Panc1 (cell line): Measurements from ENCODE around the gene KCNA10.

Experiments used
- POLR2AphosphoS5 ChIP-seq: IDR thresholded peaks from 2 replicates; pipeline ENCODE4 v1.6.1; 2012; ENCODE audit warnings: mild to moderate bottlenecking, low read depth, low read length, moderate library complexity
- SIN3A ChIP-seq: IDR thresholded peaks from 2 replicates; pipeline ENCODE4 v1.6.1; 2012; ENCODE audit warnings: low read depth, mild to moderate bottlenecking, low read length, moderate library complexity, borderline replicate concordance; ENCODE audit not compliant: insufficient read depth
- TCF7L2 ChIP-seq: IDR thresholded peaks from 2 replicates; pipeline ENCODE4 v1.6.1; 2011; ENCODE audit warnings: mild to moderate bottlenecking, low read depth, low read length, inconsistent platforms
- TF ChIP-seq, protein P1 (sequence below): fragments of 450-650 bp; IDR thresholded peaks from 2 replicates; pipeline ENCODE4 v1.5.1; 2017; ENCODE audit warnings: mild to moderate bottlenecking
- TF ChIP-seq, protein P2 (sequence below), 2 experiments: IDR thresholded peaks; 2 replicates each; pipeline ENCODE4 v1.6.1; 2011 to 2012; ENCODE audit warnings: low read depth in 2 of 2, control low read depth in 1 of 2, low read length in 1 of 2, mild to moderate bottlenecking in 1 of 2, moderate library complexity in 1 of 2; ENCODE audit not compliant: insufficient read depth in 1 of 2

DNA sequence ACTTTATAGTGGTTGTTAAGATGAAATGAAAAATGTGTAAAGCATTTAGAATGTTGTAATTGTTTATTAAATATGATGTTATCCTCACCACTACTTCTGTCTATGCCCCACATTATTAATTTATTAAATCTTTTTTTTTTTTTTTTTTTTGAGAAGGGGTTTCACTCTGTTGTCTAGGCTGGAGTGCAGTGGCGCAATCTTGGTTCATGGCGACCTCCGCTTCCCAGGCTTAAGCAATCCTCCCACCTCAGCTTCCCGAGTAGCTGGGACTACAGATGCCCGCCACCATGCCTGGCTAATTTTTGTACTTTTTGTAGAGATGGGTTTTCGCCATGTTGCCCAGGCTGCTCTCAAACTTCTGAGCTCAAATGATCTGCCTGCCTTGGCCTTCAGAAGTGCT is 7.5 kb downstream of the KCNA10 start:
- TF ChIP-seq, protein P1, sequence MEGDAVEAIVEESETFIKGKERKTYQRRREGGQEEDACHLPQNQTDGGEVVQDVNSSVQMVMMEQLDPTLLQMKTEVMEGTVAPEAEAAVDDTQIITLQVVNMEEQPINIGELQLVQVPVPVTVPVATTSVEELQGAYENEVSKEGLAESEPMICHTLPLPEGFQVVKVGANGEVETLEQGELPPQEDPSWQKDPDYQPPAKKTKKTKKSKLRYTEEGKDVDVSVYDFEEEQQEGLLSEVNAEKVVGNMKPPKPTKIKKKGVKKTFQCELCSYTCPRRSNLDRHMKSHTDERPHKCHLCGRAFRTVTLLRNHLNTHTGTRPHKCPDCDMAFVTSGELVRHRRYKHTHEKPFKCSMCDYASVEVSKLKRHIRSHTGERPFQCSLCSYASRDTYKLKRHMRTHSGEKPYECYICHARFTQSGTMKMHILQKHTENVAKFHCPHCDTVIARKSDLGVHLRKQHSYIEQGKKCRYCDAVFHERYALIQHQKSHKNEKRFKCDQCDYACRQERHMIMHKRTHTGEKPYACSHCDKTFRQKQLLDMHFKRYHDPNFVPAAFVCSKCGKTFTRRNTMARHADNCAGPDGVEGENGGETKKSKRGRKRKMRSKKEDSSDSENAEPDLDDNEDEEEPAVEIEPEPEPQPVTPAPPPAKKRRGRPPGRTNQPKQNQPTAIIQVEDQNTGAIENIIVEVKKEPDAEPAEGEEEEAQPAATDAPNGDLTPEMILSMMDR = no peak
- TF ChIP-seq POLR2AphosphoS5 = no peak
- no peak for TF ChIP-seq SIN3A
- TF ChIP-seq, protein P2, sequence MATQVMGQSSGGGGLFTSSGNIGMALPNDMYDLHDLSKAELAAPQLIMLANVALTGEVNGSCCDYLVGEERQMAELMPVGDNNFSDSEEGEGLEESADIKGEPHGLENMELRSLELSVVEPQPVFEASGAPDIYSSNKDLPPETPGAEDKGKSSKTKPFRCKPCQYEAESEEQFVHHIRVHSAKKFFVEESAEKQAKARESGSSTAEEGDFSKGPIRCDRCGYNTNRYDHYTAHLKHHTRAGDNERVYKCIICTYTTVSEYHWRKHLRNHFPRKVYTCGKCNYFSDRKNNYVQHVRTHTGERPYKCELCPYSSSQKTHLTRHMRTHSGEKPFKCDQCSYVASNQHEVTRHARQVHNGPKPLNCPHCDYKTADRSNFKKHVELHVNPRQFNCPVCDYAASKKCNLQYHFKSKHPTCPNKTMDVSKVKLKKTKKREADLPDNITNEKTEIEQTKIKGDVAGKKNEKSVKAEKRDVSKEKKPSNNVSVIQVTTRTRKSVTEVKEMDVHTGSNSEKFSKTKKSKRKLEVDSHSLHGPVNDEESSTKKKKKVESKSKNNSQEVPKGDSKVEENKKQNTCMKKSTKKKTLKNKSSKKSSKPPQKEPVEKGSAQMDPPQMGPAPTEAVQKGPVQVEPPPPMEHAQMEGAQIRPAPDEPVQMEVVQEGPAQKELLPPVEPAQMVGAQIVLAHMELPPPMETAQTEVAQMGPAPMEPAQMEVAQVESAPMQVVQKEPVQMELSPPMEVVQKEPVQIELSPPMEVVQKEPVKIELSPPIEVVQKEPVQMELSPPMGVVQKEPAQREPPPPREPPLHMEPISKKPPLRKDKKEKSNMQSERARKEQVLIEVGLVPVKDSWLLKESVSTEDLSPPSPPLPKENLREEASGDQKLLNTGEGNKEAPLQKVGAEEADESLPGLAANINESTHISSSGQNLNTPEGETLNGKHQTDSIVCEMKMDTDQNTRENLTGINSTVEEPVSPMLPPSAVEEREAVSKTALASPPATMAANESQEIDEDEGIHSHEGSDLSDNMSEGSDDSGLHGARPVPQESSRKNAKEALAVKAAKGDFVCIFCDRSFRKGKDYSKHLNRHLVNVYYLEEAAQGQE (IDR thresholded peaks at IDR 0.05; ENCODE audit: insufficient read depth in 1 of 2, low read depth in 2 of 2, low read length in 1 of 2) = no peak
- TF ChIP-seq TCF7L2 = no peak
